ENCODE measurements around the gene AIG1. TPM values are rescaled to one million over a fixed set of nuclear protein-coding genes. Genes with fewer than 3 reads are reported as not detected.
A peak's percentile ranks its signal among the peaks of the same experiment; 100 is the strongest.
"Not testable (repeated sequence)": the region's sequence is repeated elsewhere in the genome, so short reads cannot be mapped to it uniquely, and the experiment has no call there.

AIG1 gene
- total and polyA plus RNA-seq, 12 donors = 21.0 to 55.7 (median 47.2) TPM

DNA sequence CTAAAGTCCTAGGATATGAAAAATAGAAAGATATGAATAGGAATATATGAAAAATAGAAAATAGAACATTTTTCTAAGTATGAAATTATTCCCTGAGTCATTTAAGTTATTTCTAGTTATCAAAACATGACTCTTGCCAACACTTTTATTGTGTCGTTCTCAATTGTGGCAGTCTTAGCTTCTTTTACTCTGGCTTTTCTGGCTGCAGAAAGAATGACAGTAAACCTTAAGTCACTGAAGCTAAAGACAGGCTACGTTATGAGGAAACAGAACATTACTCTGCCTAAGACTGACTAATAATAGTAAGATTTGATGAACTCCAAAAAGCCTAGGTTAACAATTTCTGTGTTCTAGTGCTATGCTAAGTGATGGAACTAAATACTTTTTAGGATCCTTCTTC lies 74.6 kb downstream of the AIG1 start:
- WGBS, 4 donors = 30 to 50% (median 39%) methylated on average over 2 of the region's 2 CpGs
- Histone ChIP-seq H3K27me3 (no peaks in the 10 kb centered on the region), H3K36me3 (replicated peaks in 1 of 2) (no peaks in the 10 kb centered on the region), H3K9me3 (replicated peaks in 1 of 3) (no peaks in the 10 kb centered on the region), H3K4me3 (no peak overlapping the region), H3K4me1 (replicated peaks in 1 of 2) (peaks cover 0 to 7% of the 10 kb centered on the region in 2 donors), H3K27ac (no peak overlapping the region)
- intact Hi-C loops (cut with DNase I) = no loop called here
- DNase-seq = no peak
- TF ChIP-seq, protein P1, sequence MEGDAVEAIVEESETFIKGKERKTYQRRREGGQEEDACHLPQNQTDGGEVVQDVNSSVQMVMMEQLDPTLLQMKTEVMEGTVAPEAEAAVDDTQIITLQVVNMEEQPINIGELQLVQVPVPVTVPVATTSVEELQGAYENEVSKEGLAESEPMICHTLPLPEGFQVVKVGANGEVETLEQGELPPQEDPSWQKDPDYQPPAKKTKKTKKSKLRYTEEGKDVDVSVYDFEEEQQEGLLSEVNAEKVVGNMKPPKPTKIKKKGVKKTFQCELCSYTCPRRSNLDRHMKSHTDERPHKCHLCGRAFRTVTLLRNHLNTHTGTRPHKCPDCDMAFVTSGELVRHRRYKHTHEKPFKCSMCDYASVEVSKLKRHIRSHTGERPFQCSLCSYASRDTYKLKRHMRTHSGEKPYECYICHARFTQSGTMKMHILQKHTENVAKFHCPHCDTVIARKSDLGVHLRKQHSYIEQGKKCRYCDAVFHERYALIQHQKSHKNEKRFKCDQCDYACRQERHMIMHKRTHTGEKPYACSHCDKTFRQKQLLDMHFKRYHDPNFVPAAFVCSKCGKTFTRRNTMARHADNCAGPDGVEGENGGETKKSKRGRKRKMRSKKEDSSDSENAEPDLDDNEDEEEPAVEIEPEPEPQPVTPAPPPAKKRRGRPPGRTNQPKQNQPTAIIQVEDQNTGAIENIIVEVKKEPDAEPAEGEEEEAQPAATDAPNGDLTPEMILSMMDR (IDR thresholded peaks at IDR 0.05) = no peak
- TF ChIP-seq POLR2A (IDR thresholded peaks at IDR 0.05) = no peak

DNA sequence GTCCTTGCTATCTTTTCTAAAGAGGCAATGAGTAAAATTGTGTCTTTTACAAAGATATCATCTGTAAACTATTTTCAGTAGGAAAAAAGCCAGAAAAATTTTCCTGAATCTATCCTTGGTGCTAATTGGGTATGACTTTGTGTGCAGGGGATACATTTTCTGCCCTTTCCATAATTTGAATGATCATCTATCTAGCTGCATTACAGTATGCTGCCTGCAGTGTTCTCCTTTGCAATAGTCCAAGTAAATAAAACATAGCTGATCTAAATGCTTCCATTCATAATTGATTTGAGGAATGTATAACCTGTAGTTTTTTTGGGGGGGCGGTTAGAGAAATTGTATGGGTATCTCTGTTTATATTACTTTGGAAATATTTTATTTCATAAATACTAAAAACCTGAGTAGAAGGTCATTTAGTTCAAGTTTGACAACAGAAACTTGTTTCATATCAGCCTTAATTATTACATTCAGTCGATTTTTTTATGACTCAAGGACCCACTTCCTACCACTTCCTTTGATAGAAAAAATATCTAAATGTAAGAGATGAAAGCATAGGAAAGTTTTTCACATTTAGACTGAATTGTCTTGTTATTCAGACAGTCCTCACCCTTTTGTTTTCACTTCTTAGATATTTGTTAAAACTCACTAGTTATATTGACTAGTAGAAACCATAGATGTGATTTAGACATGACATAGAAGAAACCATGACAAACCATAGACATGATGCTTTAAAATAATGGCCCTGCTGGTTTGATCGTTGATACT lies 75.3 kb downstream of the AIG1 start:
- no peaks in the 10 kb centered on the region for H3K27me3 ChIP-seq
- peaks cover 0 to 9% of the 10 kb centered on the region in 2 donors for H3K4me1 ChIP-seq (replicated peaks in 1 of 2)
- no peak for DNase-seq
- WGBS, 4 donors = 65 to 73% (median 66%) methylated on average over 3 of the region's 3 CpGs
- TF ChIP-seq POLR2A (IDR thresholded peaks at IDR 0.05) = no peak
- TF ChIP-seq, protein P1 (IDR thresholded peaks at IDR 0.05) = no peak
- H3K4me3 ChIP-seq = no peak overlapping the region
- no peaks in the 10 kb centered on the region for H3K36me3 ChIP-seq (replicated peaks in 1 of 2)
- no peak overlapping the region for H3K27ac ChIP-seq
- intact Hi-C loops (cut with DNase I) = no loop called here
- H3K9me3 ChIP-seq (replicated peaks in 1 of 3) = no peaks in the 10 kb centered on the region

GRCh38 chr6:143136647-143137046 lies 76.0 kb downstream of the AIG1 start:
- TF ChIP-seq, protein P1 (IDR thresholded peaks at IDR 0.05) = no peak
- TF ChIP-seq POLR2A (IDR thresholded peaks at IDR 0.05) = no peak
- Histone ChIP-seq H3K4me1 (replicated peaks in 1 of 2) (peaks cover 0 to 16% of the 10 kb centered on the region in 2 donors), H3K27ac (no peak overlapping the region), H3K27me3 (no peaks in the 10 kb centered on the region), H3K4me3 (no peak overlapping the region), H3K9me3 (replicated peaks in 1 of 3) (no peaks in the 10 kb centered on the region), H3K36me3 (replicated peaks in 1 of 2) (no peaks in the 10 kb centered on the region)
- 88 to 90% (median 88%) methylated on average over 3 of the region's 3 CpGs for WGBS, 4 donors
- intact Hi-C loops (cut with DNase I) = no loop called here
- DNase-seq = no peak

DNA sequence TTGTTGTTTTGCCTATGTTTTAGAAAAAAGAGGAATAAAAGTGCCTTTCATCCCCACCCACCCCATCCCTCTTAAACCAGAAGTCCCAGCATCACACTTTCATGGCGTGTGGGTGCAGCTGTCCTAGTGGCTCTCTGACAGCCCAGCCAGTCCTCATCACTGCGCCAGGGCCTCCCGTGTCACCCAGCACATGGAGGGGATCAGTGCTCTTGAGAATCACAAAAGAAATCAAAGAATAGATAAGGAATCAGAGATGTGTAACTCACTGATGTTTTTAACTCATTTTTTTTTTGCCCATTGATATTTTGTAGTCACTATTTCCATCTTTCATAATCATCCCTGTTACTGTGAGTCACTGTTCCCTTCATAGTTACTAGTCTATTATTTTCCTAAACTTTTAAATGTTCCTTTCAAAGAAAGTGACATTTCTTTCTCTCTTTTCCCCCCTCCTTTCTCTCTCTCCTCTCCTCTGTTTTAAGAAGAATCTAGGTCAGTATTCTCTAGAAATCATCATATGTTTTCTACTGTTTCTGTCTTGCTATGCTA lies 78.6 kb downstream of the AIG1 start:
- H3K4me3 ChIP-seq = no peak overlapping the region
- peaks cover 0 to 17% of the 10 kb centered on the region in 2 donors for H3K4me1 ChIP-seq (replicated peaks in 1 of 2)
- H3K36me3 ChIP-seq (replicated peaks in 1 of 2) = no peaks in the 10 kb centered on the region
- H3K27me3 ChIP-seq = no peaks in the 10 kb centered on the region
- peak in 3 of 7 donors; percentile 17 to 46 (median 30) for DNase-seq
- H3K27ac ChIP-seq = peak overlapping the region in 2 of 5 donors; percentile 59 to 74
- WGBS, 4 donors = 72 to 76% (median 74%) methylated on average over 3 of the region's 3 CpGs
- intact Hi-C loops (cut with DNase I) = no loop called here
- no peaks in the 10 kb centered on the region for H3K9me3 ChIP-seq (replicated peaks in 1 of 3)
- no peak for TF ChIP-seq POLR2A (IDR thresholded peaks at IDR 0.05)
- TF ChIP-seq, protein P1 (IDR thresholded peaks at IDR 0.05) = no peak

DNA sequence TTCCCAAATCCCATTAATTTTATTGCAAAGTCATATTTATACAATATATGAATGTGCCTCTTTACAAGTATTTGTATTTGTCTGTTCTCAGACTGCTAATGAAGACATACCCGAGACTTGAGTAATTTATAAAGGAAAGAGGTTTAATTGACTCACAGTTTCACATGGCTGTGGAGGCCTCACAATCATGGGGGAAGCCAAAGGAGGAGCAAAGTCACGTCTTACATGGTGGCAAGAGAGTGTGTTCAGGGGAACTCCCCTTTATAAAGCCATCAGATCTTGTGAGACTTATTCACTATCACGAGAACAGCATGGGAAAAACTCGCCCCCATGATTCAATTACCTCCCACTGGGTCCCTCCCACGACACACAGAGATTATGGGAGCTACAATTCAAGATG lies 79.2 kb downstream of the AIG1 start:
- H3K9me3 ChIP-seq (replicated peaks in 1 of 3); H3K4me3 ChIP-seq; H3K36me3 ChIP-seq (replicated peaks in 1 of 2); intact Hi-C loops (cut with DNase I); H3K27me3 ChIP-seq; DNase-seq: not testable (repeated sequence)
- WGBS, 4 donors = 91 to 96% (median 94%) methylated on average over 5 of the region's 5 CpGs
- Histone ChIP-seq H3K4me1 (replicated peaks in 1 of 2) (peaks cover 0 to 17% of the 10 kb centered on the region in 2 donors), H3K27ac (peak overlapping the region in 1 of 5 donors; percentile 74)

All from adrenal gland (tissue), 12 donors.